Forelimb muscle (tissue), 1 donor: Measurements from ENCODE around the gene WWOX. TPM values are rescaled to one million over a fixed set of nuclear protein-coding genes. Genes with fewer than 3 reads are reported as not detected.

Source experiments
- DNase-seq: peaks from one replicate; pipeline ENCODE4 v3.0.0-alpha.2; 2013; ENCODE audit warnings: low read depth
- polyA plus RNA-seq: library from polyadenylated mRNA; unstranded; fragments of 120-200 nt; gene quantifications from one replicate; pipeline ENCODE4 v1.2.1, GENCODE V29; 2013; ENCODE audit not compliant: insufficient read length

WWOX gene
- polyA plus RNA-seq, 1 donor: 11.9 TPM

DNA sequence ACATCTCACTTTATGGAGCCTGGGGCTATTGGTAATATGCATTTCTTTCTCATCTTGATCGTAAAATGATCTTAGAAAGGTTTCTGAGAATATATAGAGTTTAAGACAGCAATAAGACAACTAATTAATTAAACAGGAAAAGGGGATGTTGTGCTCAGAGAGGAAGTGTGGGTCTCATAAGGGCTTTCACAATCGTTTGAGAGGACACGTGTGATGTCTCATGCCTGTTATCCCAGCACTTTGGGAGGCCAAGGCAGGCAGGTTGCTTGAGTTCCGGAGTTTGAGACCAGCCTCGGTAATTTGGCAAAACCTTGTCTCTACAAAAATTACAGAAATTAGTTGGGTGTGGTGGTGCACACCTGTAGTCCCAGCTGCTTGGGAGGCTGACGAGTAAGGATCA lies 295.6 kb downstream of the WWOX start:
- DNase-seq: no peak

DNA sequence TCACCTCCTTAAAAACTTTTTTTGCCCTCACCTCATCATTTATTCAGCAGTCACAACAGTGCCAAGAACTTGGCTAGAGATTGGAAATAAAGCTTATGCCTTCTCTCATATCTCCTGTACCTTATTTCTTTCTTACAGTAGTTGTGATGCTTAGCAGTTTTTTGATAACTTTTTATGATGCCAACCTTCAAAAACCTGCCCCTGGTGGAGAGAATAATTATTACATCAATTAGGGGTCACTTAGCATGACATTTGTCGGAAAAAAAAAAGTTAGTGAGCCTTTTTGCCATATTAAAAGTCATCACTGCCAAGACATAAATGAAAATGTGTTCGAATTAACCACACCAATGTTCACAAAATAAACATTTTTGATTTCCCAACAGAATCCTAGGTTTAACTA lies 296.6 kb downstream of the WWOX start:
- DNase-seq: no peak

DNA sequence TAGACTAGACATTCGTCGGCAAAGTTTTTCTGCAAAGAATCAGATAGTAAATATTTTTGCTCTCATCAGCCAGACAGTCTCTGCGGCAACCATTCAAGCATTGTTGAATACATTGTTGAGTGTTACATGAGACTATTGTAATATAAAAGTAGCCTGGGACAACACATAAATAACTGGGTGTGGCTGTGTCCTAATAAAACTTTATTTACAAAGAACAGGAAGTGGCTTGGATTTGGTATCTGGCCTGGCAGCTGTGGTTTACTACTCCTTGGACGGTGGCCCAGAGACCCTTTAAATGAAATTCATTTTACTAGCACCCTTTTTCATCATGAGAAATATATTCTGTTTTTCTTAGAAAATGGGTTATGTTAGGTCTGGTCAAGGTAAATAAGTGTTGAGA lies 297.2 kb downstream of the WWOX start:
- DNase-seq: no peak

DNA sequence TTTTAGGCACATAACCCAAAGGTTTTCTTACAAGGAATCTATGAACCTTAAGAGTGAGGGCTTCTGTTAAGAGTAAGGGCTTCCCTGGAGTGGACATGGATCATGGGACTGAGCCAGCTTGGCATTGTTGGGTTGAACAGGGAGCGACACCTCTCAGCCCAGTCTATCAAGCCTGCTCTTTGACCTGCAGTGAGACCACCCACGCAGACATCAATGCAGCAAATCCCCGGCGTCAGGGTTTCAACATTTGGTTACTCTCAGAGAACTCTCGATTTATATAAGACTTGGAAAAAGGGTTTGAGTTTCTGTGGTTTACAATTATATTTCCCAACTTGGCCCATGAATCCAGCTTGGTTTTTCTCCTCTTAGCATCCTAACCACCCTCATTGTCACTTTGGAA lies 299.9 kb downstream of the WWOX start:
- no peak for DNase-seq

DNA sequence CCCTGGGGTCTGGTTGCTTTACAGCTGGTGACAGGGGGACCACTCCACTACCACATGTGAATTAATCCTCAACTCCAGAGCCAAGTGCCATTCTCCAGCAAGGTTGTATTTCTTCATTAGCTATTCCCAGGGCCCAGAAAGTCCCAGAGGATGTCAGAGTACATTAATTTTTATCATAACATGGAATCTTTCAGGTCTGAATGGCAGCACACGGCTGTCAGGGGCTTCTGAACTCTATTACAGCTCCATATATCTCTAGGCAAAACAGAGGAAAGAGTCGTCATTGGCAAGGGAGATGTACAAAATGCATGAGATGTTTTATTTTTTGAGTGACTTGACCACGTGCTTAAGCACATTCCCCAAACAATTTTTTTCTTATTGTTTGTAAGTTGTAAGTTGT lies 303.4 kb downstream of the WWOX start:
- no peak for DNase-seq

DNA sequence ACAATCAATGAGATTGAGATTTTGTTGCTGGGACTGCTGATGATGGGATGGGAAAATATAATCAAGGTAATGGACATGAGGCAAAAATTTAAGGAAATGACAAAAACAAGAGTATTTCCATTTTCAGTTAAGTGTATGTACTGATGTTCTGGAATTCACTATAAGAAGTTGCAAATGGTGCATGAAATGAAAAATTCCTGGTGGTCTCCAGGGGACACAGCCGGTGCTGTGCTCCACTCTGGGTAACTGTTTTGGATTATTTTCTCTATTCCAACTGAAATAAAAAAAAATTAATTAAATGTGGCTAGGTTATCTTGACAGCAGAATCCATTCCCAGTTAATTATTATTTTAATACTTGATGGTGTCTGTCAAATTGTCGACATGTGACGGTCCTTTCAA lies 305.6 kb downstream of the WWOX start:
- DNase-seq: no peak

DNA sequence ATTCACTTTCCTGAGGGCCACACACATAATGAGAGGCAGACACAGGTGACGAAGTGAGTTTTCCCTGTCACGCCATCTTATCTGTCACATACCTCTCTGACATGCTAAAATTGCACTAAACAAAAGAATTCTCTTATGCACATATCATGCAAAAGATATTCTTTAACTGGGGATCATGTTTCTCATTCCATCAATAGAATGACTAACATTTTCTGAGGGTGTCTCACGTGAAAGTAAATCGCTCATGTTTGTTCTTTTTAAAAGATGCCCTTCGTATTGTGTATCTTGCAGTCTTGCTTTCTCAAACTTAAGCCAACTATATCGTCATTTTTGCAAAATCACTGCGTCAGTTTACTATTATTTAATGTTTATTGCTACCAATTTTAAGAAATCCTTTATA lies 306.4 kb downstream of the WWOX start:
- DNase-seq: no peak

DNA sequence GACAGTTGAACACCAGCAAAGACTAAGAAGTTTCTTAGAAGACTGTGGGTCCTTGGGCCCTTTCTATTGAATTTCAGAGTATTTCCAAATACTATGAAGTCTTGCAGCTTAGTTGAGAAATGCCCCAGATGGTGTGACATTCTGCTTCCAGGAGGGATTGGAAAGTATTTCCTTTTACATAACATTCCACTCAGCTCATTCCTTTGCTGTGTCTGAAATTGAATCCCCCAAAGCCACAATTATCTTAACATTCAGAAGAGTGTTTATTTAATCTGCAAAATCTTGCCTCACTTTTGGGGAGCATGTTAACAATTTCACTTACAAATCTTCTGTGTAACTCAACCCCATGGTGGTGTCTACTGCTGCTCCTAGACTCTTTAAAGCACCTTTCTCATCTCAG lies 307.7 kb downstream of the WWOX start:
- no peak for DNase-seq

DNA sequence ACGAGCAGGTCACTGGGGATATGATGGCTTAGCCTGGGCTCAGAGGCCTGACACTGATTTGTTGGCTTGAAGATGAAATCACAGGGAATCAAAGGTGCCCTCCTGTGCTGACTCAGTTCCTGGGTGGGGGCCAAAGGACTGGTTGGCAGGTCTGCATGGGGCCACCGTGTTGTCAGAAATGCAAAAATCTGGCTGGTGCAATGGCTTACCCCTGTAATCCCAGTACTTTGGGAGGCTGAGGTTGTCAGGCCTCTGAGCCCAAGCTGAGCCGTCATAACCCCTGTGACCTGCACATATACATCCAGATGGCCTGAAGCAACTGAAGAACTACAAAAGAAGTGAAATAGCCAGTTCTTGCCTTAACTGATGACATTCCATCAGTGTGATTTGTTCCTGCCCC lies 314.2 kb downstream of the WWOX start:
- DNase-seq: no peak

DNA sequence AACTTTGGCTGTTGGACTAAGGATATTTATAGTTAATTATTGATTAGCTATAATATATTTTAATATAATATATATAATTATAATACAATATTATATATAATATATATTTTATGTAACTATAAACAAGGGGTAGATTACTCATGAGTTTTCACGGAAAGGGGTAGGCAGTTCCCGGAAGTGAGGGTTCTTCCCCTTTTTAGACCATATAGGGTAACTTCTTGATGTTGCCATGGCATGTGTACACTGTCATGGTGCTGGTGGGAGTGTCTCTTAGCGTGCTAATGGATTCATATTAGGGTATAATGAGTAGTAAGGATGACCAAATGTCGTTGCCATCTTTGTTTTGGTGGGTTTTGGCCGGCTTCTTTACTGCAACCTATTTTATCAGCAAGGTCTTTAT lies 315.6 kb downstream of the WWOX start:
- DNase-seq: no peak

DNA sequence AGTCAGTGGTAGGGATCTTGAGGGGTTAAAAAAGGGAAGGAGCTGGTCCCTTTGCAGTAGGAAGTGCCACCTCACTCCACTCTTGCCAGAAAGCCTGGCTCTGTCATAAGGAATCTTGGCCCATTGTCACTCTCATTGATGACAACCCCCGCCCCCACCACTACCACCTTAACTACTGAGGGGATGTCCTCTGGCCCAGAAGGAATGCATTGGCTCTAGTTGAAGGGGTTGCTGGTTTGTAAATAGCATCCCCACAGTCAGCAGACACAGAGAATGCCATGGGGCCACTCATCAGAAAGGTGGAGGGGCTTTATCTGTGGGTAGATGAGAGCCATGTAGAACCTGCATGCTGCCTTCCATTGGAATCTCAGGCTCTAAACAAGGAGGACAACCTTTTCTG lies 316.2 kb downstream of the WWOX start:
- no peak for DNase-seq

DNA sequence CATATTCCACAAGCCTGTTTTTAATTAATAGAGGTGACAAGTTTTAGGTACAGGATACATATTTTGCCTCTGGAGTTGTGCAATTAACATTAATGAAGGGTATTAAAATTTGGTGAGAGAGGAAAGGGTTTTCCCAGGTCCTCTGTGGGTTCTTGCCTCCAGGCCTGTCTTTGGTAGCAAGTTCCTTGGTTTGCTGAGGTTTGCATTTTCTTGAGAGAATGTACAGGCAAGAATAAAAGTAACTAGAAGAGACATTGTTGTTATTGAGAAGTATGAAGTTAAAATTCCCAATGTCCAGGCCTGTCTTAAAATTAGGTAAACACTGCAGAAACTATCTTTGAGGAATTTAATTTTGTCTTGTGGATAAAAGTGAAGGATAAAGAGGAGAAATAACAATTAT lies 316.9 kb downstream of the WWOX start:
- no peak for DNase-seq

DNA sequence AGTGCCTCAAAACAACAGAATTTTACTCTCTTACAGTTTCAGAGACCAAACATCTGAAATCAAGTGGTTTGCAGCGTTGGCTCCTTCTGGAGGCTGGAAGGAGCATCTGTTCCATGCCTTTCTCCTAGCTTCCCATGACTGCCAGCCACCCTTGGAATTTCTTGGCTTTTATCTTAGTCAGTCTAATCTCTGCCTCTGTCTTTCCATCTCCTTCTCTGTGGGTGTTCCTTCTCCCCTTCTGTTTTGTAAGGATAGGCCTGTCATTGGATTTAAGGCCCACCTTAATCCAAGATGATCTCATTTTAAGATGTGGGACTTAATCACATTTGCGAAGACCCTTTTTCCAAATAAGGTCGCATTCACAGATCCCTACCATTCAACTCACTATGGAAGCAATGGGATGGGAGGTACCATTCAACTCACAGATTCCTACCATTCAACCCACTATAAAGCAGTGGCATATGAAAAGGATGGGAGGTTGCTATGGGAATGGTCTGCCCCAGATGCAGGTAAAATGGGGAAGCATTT lies 321.8 kb downstream of the WWOX start:
- no peak for DNase-seq

DNA sequence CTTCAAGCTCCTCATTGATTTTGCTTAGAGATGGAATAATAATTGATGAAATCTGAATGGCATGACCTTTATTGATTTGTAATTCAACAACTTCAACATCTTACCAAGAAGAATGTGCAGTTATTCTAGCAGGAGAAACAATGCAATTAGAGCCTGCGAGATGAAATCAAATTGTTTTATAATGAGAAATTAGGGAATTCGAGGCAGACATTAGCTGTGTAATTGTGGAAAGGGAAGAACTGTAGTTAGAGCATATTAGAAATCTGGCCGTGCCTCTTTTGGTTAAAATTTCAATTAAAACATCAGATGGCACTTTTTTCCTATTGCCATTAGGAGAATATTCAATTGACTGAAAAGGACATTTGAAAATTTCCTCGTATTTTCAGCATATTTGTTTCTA lies 325.8 kb downstream of the WWOX start:
- no peak for DNase-seq

DNA sequence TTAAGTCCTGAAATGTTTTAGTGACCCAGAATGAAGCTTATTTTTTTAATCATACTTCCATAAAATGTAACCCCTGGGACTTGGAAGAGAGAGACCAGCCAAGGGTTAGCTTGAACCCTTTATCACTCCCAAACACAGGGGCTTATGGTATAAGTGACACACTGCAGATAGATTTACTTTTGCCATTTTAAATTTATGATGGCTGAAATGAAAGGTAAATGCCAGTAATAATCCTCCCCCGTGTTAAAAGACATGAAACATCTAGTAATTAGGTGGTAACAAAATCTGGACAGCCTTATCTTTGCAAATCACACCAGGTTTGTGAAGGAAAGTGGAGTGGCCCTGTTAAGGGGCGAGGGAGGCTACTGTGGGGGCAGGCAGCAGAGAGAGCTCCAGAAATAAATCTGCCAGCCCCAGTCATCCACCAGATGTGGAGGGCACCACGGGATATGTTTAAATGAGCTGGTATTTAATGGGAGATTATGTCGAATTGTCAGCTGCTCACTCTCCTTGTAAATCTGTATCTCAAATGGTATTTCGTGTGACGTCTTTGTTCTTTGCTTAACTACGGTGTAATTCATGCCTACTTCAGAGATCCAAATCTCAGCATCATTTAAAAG lies 326.5 kb downstream of the WWOX start:
- DNase-seq: no peak

DNA sequence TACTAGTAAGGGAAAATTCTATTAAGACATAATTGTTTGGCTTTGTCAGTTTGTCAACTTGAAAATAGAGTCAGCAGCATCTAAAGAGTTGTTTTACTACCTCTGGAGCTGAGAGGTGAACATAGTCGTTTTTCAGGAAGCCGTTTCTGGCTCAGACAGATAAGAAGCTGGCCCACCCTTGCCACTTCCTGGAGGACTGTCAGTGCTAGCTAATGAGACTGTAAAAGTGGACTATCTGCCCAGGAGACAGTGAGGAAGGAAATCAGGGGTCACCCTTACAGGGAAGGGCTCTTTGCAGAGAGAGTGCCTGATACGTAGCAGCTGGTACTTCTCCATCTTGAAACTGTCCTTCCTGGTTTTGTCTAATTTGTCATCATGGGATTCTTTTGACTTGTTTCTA lies 328.7 kb downstream of the WWOX start:
- no peak for DNase-seq

DNA sequence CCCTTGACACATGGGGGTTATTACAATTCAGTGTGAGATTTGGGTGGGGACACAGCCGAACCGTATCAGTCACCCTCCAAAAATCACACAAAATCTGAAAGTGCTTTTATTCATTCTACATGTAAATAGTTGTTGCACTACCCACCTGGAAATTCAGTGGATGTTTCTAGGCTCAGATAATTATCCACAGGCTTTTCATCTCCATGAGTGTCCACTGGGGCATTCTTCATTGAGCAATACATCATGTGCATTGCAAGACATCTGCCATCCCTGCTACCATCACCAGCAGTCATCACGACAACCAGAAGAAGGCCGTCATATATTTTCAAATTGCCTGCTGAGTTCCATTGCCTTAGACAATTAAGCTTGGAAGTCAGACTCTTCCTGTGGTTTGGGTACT lies 330.8 kb downstream of the WWOX start:
- DNase-seq: no peak

DNA sequence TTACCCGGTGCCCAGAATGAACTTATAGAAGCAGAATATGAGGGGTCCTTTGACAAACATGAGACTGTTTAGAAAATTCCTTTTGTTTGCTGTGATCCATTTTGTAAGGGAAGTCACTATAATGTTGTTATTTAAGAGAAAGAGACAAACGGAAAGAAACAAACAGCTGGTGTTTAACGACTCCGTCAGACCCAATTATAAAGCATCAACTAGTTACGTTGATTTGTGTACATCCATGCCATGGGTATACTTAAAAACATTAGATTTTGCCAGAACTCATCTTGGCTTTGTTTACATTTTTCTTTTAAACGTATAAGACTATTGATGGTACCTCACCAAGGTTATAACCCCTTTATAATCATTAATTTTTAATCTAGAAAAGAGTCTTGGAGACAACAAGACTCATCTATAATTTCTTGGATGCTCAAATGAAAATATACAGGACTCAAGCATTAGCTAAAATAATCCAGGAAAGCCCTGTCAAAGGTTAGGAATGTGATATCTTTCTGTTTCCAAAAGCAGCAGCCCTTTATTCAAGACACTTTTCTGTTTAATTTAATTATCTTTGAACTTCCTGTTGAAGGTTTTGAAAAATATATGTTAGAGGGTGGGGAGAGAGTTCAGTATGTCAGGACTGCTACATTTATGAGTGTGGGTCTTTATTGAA lies 331.7 kb downstream of the WWOX start:
- no peak for DNase-seq

DNA sequence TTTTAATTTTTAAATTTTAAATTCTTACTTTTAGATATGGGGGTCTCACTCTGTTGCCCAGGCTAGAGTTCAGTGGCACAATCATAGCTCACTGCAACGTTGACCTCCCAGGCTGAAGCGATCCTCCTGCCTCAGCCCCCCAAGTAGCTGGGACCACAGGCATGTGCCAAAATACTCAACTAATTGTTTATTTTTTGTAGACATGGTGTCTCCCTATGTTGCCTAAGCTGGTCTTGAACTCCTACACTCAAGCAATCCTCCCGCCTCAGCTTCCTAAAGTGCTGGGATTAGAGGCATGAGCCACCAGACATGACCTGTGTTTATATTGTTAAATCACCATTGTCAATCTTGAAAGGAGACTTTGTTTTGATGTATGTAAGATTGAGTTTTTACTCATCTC lies 332.2 kb downstream of the WWOX start:
- DNase-seq: no peak

DNA sequence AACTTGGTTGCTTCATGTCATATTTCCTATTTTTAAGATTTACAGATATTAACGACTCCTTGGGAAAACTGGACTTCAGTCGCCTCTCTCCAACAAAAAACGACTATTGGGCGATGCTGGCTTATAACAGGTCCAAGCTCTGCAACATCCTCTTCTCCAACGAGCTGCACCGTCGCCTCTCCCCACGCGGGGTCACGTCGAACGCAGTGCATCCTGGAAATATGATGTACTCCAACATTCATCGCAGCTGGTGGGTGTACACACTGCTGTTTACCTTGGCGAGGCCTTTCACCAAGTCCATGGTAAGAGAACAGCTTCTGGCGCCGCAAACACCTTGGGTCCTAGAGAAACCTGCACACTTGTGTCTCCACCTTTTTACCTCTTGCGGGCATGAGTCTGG lies 333.0 kb downstream of the WWOX start:
- no peak for DNase-seq

DNA sequence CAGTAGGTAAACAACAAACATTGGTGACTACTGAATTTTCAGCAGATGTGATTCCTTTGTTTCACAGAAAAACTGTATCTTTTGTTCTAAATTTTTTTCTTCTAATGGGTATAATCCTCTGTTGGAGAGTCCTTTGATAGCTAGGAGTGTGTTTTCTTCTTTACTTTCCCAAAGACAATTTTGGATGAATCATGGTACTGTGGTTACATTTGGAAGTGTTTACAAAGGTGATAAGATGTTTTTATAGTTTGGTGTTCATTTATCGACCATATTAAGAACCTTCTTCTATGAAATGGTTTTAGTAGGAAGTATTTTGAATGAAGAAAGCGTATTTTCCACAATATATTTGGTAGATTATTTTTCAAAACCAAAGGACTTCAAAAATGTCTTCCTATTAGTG lies 333.7 kb downstream of the WWOX start:
- DNase-seq: no peak

DNA sequence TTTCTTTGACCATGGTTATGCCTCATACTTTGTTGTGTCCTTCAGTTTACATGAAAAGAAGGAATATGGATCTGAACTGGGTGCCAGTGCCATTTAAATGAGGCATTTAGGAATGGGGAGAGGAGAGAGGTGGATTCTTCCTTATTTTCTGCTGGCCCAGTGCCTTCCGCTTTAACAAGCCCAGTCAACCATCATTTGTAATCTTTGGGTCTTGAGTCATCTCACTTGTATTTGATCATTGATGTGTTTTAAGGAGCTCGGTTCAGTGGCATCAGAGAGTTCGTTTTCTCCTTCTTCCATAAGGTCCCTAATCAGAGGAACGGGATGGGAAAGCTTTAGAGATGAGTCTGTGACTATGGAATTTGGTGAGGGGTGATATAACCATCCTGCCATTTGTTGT lies 334.9 kb downstream of the WWOX start:
- no peak for DNase-seq

DNA sequence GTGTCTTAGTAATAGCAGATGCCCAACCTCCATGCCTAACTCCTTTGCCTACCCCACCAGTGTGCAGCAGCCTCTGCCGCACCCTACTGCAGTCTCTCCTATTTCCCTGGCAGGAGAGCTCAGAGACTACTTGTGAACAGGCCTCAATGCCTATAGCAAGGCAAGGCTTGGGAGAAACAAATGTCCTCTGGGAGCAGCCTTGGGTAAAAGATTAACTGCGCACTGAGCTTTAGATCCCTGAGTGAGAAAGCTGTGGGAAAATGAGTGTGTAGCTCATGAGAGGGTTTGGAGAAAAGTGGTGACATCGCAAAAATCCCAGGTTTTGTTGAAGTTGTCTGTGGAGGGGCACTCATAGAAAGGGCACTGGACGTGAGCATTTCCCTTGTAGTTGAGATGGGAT lies 335.8 kb downstream of the WWOX start:
- DNase-seq: no peak

DNA sequence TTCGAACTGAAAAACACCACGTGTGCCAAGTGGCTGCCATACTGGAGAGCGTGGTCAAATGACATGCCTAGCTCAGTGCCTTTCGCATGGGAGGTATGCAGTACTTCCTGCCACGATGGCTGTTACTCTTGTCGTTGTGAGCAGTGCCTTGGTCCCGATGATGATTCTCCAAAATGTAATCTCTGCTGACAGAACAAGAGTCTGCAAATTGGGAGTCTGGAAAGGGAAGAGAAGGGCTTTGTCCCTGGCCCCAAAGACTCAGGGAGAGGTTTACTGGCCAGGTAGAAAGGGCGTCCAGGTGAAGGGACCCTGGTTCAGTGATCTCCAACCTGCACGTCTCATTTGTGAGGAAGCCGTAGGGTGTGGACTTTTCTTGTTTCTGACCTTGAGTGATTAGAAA lies 336.6 kb downstream of the WWOX start:
- DNase-seq: no peak
